UCSD-AML1 (cell line): ENCODE measurements around the gene SMURF1.

Experiments
- DNase-seq: peaks from one replicate; lab custom pipeline; 2025; ENCODE audit not compliant: unreplicated experiment; lab: John Stamatoyannopoulos, UW

SMURF1 gene

DNA sequence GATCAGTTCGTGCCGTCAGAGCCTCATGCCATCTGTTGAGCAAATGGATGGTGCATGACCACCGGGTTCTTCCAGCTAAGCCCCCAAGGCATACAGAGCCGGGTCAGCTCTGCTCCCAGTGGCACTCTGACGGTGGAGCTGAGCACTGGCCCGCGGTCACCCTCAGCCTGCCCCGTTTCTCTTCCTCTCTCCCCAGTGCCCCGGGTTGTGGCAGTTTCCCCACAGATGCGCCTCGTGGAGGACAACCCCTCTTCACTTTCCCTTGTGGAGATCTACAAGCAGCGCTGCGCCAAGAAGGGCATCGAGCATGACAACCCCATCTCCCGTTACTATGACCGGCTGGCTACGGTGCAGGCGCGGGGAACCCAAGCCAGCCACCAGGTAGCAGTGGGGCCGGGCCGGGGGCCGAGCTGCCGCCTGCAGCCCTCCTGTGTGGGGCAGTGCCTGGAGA, 135.7 kb downstream of the SMURF1 start:
- DNase-seq = no peak

DNA sequence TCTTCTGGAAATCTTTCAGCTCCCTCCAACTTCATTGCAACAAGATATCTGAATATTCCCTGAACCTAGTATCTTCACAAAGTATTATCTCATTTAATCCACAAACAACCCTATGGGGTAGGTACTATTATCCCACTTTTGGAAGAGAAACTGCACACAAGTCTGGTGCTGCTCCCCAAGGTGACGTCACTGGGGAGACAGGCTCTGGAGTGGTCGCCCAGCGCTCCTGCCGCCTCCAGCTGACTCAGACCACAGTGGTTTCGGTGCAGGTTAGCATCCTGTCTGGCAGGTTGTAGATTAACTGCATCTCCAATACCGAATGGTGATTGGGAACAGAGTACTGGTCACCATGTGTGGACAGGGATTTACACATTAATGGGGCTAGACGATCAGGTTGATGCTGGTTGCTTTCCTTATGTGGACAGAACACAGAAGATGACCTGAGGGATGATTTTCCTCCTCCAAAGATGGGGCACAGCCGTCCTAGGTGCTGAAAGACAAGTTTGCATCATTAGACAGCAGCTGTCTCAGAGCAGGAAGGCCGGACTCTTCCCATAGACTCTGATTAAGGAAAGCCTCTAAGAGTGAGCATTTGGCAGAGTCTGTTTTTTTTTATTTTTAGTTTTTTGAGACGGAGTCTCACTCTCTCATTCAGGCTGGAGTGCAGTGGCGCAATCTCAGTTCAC, 137.0 kb downstream of the SMURF1 start:
- no peak for DNase-seq

DNA sequence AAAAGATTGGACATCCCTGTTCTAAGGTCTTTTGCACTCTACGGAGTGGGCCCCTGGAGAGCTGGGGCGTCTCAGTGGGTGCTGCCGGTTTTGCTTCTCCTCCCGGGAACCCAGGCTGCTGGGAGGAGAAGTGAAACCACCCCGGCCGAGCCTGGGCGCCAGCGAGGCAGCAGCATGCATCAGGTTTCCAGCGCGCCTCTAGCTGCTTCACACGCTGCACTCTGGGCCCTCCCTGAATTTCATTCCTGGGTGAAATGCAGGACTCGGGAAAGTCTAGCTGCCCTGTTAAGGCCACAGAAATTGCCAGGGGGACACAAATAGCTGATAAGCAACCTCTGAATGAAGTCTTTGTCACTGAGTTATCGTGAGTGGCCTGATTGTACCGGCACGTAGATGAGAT, 138.1 kb downstream of the SMURF1 start:
- DNase-seq = no peak

DNA sequence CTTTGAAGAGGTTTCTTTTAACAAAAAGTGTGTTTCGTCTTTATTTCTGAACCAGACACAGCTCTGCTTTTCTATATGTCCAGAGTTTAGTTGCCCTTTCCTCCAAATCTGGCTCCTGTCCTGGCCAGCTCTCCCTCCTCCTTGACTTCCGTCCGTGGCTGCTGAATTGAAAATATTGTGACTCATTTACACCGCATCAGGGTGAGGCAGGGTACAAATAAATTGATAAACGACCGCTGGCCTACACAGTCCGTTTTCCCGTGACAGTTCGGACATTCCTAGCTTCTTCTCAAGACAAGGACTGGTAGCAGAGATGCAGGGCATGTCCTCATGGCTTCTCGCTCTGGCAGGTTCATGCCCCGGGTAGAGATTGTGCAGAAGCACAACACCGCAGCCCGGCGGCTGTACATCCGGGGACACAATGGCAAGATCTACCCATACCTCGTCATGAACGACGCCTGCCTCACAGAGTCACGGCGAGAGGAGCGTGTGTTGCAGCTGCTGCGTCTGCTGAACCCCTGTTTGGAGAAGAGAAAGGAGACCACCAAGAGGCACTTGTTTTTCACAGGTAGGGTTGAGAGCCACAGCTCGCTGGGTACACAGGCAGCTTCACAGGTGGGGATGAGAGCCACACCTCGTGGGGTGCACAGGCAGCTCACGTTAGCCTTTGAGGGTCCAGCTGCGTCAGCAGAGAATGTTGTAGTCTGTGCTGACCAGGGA, 139.0 kb downstream of the SMURF1 start:
- DNase-seq = no peak

DNA sequence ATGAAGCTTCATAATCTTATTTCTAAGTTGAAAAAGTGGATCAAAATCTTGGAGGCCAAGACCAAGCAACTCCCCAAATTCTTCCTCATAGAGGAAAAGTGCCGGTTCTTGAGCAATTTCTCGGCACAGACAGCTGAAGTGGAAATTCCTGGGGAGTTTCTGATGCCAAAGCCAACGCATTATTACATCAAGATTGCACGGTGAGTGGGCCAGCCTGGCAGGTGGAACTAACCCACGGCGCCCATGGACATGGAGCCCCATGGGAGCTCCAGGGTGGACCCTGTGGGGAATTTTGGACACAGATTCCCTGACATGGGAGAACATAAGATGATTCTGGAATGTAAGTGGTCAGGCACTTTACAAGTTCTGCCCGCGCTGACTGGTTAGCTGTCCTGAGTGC, 139.7 kb downstream of the SMURF1 start:
- DNase-seq = no peak

DNA sequence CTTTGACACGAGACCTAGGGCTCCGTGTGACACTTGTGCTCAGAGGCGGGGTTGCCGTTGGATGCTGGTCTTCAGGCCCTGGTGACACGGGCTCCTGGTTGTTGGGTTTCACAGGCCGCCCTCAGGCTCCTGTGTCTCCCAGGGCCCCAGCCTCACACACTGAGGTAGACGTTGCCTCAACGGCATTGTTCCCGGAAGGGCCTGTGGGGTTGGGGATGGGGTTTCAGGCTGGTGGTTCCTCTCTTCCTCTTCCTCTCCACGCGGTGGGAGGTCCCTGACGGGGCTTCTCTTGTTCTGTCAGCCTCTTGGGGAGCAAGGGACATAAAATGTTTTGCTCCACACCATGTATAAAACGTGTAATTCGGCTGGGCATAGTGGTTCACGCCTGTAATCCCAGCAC, 140.5 kb downstream of the SMURF1 start:
- DNase-seq = no peak

DNA sequence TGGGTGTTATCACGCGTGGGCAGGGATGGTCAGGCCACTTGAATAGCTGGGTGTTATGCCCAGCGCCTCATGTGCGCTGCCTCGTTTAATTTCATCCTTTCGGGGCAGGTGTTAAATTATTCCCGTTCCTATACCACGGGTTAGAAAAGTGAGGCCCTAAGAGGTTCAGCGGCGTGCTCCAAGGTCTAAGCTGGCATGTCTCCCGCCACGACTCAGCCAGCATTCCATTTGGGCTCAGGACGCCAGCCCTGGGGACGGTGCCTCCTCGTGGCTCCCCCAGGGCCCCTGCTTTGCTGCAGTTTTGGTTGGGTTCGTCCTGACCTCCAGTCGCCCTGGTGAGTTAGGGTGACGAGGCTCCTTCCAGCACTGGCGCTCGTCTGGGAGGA, 141.1 kb downstream of the SMURF1 start:
- no peak for DNase-seq

DNA sequence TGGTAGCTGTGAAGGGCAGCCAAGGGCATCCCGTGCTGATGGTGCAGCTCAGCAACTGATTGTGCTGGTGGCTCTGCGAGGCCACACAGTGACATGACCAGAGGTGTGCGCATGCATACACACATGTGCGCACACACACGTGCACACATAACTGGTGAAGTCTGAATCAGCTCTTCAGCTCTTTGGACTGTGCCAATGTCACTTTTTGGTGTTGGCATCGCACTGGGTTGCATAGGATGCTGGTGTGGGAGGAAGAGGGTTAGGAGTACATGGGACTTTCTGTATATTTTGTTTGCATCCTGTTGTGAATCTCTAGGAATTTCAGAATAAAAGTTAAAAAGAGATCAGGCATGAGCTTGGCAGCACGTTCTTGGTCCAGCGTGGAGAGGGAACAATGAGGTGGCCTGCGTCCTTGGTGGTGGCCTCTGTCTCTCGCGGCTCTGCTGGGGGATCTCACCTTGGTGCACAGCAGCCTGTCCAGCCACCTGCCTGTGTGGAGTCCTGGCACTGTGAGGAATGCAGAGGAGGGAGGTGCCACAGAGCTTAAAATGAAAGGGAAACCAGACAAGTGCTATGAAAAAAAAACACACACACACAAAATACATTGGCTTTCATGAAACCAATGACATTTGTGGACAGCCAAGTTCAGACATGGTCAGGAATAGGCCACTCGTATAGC, 141.6 kb downstream of the SMURF1 start:
- DNase-seq = no peak

DNA sequence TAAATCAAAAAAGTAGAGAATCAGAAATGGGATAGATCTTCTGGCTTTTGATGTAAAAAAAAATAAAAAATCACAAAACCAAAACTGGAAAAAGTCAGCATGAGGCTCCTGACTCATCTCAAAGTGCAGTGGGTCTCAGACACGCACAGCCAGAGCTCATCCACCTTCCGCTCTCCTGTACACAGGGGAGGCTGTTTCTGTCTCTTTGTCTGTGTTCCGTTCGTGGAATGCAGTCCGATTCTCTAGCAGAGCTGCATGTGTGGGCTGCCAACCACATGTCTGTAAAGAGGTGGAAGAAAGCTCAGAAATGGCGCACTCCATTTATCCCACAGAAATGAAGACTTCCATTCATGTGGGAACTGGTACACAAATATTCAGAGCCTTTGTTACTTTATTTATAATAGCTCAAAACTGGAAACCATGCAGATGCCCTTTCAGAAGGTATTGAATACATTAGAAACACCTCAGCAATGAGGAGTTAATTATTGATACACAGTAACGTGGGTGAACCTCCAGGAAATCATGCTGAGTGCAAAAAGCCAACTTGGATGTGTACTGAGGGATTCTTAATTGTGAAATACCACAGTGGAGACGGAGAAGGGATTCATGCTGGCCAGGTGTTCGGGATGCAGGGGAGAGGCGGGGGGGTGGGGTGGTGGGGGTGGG, 142.3 kb downstream of the SMURF1 start:
- no peak for DNase-seq

DNA sequence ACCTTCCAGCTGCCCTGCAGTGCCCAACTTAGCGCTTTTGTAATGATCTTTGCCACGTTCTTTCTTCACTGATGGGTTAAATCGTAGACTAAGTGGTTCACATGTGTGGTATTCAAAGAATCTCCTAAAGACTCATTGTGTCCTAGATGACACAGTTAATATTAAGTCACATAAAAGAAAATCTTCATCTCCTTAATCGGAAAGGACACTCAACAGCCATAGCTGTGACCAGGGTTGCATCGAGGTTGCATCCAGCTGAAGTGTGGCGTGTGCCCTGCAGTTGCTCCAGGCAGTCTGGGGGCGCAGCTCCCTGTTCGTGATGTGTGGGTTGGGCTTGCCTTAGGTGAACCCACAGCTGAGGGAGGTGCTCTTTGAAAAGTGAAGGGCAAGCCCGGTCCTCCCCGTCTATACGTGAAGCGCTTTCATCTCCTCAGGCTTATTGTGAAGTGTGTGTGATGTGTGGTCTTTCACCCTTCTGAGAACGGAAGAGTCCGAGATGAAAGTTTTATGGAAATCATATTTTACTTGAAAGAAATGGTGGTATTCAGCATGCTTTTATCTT, 142.9 kb downstream of the SMURF1 start:
- DNase-seq = no peak

DNA sequence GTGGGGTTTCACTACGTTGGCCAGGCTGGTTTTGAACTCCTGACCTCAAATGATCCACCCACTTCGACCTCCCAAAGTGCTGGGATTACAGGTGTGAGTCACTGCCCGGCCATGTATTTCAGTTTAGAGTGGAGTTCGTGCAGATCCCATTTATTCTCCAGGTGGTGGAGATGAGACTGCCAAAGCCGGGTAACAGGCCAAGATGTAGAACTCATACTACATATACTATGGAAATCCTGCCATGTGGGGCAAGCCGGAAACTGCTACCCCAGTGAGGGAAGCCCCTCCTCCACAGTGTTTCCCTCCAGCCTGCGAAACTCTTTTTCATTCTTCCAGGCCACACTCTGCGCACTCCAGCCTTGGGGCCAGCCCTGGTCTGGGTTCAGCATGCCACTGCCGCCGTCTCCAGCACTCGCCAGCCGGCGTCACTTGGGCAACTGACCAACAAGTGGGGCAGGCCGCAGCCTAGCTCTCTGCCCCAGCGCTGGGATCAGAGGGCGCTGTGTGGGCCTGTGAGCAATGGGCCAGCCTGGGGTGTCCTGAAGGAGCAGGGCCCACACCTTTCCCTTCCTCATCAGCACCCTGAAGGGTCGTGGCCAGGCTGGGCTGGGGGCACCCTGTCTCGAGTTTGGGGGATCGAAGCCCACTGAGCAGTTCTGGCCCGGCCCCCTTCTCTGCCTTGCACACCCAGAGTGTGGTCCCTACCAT, 143.6 kb downstream of the SMURF1 start:
- no peak for DNase-seq

DNA sequence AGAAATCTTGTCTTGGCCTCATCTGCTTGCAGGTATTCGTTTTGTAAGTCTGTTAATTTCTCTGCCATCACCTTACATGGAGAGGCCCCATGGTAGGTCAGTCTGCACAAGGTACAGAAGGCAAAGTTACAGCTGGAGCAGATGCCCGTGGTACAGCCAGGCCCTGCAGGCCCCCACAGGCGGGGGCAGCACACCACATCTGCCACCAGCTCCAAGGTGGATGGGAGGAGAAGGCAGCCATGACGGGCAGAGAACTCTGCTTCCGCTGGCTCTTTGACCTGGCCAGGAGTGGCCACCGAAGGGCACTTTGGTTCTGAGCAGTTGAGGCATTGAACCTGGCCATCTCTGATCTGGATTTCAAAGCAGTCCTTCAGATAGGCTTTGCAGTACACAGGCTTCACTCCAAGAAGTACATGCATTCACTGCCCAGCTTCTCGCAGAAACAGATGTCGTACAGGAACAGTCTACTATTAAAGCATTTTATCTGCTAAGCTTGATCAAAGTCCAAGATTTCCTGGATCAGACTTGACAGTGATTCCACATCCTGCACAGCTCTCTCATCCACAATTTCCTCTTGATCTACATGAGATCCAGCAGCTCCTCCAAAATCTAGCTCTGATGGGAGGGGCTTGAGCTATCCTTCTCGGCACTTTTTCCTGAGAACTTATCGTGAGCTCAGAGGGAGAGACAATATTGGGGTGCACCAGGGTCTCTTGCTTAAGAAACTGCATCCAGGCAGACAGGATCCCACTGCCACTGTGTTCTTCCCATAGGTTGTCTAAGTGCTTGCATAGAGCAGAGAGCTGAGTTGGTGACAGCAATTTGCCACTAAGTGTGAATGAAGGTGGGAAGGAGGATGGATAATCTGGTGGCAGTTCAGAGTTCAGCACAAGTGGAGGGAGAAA, 144.8 kb downstream of the SMURF1 start:
- no peak for DNase-seq

DNA sequence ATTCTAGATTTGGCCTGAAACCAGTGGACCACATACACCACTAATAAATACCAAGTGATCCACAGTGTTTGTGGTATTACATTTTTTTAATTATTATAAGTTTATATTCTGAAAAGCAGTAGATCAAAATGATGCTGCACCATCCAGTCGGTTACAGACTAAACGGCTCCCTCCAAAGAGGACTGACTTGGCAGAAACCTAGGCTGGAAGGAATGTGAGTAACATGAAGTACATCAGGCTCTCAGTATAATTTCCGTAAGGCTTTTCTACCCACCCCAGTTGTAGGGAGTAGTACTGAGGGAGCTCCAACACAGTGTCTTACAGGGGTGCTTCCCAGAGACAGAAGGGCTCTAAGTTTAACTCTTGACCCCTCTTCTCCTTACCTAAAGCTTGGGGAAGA, 146.1 kb downstream of the SMURF1 start:
- DNase-seq = no peak

DNA sequence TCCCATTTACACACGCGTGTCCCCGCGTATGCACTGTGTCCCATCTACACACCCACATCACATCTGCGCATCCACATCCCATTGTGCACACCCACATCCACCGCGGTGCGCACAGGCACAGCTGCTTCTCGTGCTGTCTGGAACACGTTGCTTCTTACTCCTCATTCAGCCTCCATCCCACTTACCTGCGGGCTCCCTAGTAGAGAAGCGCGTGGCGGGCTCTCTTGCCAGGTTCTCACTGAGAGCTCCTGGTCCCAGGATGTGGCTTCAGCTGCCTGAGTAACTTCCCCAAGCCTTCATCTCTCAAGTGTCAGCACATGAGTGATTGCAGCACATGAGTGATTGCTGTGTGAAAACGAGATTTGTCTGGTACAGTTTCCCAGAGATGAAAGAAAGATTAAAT, 147.8 kb downstream of the SMURF1 start:
- DNase-seq = no peak

DNA sequence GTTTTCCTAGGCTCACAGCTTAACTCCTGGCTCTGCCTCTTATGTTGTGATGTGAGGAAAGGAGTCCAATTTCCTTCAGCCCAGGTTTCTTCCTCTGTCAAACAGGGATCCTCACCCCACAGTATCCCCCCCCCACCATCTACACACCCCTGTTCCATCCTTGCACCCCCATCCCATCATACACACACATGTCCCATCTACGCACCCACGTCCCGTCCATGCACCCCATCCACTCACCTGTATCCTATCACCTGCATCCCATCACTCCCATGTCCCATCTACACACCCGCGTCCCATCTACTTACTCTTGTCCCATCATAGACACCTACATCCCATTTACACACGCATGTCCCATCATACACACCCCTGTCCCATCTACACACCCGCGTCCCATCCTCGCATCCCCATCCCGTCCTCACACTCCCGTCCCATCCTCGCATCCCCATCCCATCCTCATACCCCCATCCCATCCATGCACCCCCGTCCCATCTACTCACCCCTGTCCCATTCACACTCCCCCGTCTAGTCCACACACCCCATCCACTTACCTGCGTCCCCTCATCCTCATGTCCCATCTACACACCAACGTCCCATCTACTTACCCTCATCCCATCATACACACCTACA, 148.3 kb downstream of the SMURF1 start:
- no peak for DNase-seq

DNA sequence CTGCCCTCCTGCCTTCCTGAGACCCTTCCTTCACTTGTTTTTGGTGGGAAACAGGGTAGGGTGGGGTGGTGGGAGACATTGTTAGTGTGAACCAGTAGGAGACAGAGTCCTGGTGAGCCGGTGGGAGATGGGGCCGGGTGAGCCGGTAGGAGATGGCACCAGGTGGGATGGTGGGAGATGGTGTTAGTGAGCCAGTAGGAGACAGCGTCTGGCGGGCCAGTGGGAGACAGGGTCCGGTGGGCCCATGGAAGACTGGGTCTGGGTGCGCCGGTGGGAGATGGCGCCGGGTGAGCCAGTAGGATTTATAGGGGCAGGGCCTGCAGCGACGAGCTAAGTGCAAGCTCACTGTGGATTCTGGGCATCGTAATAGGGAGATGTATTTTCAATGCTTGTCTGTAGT, 148.8 kb downstream of the SMURF1 start:
- no peak for DNase-seq

DNA sequence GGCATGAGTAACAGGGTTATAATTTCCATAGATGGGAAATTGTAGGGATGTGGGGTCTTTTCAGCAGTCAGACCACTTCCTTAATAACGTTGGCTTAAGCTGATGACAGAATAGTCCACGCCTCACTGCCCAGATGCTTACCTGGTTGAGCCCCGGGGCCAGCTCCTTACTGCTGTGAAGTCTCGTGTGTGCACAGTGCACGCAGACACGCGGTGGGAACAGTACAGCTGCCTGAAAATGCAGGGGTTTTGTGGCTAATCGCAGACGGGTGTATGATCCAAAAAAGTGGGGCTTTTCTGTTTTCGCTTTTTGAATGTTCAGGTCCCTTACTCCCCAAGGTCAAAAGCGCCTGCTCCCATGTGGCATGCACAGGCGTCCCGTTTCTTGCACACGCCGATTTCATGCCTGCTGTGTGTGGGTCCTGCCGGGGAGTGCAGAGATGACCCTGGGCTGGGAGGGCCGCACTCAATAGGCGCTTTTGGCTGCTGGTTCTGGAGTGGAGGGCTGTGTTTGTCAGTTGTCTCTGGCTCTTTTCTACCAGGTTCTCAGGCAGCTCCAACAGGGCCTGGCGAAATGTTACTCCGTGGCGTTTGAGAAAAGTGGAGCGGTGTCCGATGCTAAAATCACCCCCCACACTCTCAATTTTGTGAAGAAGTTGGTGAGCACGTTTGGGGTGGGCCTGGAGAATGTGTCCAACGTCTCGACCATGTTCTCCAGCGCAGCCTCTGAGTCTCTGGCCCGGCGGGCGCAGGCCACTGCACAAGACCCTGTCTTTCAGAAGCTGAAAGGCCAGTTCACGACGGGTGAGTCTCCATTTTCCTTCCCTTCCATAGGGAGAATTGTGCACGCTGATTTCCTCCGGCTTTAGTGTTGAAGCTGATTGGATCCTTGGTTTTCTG, 149.6 kb downstream of the SMURF1 start:
- no peak for DNase-seq
